H1 (cell line): ENCODE data around the gene PKIB. TPM values are rescaled to one million over a fixed set of nuclear protein-coding genes. Genes with fewer than 3 reads are reported as not detected.

Experiments used
- CTCF ChIA-PET: fragments of 300-600 bp; sonication (Branson Sonifier 250); formaldehyde crosslinking; loops from one replicate; lab custom pipeline; 2021; ENCODE audit not compliant: partially characterized antibody; lab: Charles Lee
- POLR2A ChIA-PET: fragments of 300-600 bp; sonication (Branson Sonifier 250); formaldehyde crosslinking; loops from one replicate; lab custom pipeline; 2021; ENCODE audit warnings: inconsistent platforms; ENCODE audit not compliant: partially characterized antibody; lab: Charles Lee
- DNase-seq, 2 experiments: peaks; one replicate each; pipeline versions ENCODE4 v3.0.0 to v3.0.0-alpha.2; 2010 to 2022; ENCODE audit warnings: low spot score in 2 of 2, low read depth in 1 of 2, mixed read lengths in 1 of 2
- FAIRE-seq: peaks from 2 replicates; lab custom pipeline; 2011; peaks lifted over from hg19 to GRCh38; lab: Jason Lieb, UNC
- H2AFZ ChIP-seq: 2 replicates; pipeline ENCODE4 v1.8.1; 2012; ENCODE audit warnings: low read length, inconsistent platforms
- H2AK5ac ChIP-seq: 2 replicates; pipeline ENCODE4 v1.6.1; 2013; ENCODE audit warnings: low read depth, low read length
- H2BK120ac ChIP-seq: replicated peaks from 2 replicates; pipeline ENCODE3; 2013; ENCODE audit warnings: low read depth, low read length, inconsistent platforms
- H2BK12ac ChIP-seq: 2 replicates; pipeline ENCODE4 v1.6.1; 2013; ENCODE audit warnings: low read depth, low read length
- H2BK15ac ChIP-seq: 2 replicates; pipeline ENCODE4 v1.6.1; 2013; ENCODE audit warnings: low read length
- H2BK20ac ChIP-seq: 2 replicates; pipeline ENCODE4 v1.6.1; 2013; ENCODE audit warnings: low read length
- H2BK5ac ChIP-seq: 2 replicates; pipeline ENCODE4 v1.6.1; 2013; ENCODE audit warnings: low read depth, low read length
- H3K14ac ChIP-seq: 2 replicates; pipeline ENCODE4 v1.6.1; 2013; ENCODE audit warnings: inconsistent platforms; ENCODE audit not compliant: insufficient read length
- H3K18ac ChIP-seq: 2 replicates; pipeline ENCODE4 v1.6.1; 2013; ENCODE audit warnings: low read length; ENCODE audit errors: extremely low read depth
- H3K23ac ChIP-seq: 2 replicates; pipeline ENCODE4 v1.6.1; 2013; ENCODE audit warnings: inconsistent platforms; ENCODE audit not compliant: insufficient read length
- H3K23me2 ChIP-seq: 2 replicates; pipeline ENCODE4 v1.6.1; 2013; ENCODE audit warnings: low read depth, low read length
- H3K27ac ChIP-seq: 2 replicates; pipeline ENCODE4 v1.6.1; 2011; ENCODE audit warnings: low read depth, low read length, inconsistent platforms
- H3K27me3 ChIP-seq, 4 experiments: replicated peaks in 1 of 4; 1 replicate in 1 of 4; 2 replicates in 3 of 4; pipeline versions ENCODE4 v1.6.1 to v1.8.1; 2011 to 2013; ENCODE audit warnings: low read length in 3 of 4, mild to moderate bottlenecking in 3 of 4, inconsistent platforms in 2 of 4, mixed read lengths in 2 of 4, moderate library complexity in 1 of 4; ENCODE audit not compliant: control insufficient read depth in 3 of 4, insufficient read depth in 3 of 4; ENCODE audit errors: extremely low read depth in 1 of 4
- H3K36me3 ChIP-seq, 4 experiments: 2 replicates each; pipeline versions ENCODE4 v1.6.1 to v1.8.1; 2011 to 2013; ENCODE audit warnings: mild to moderate bottlenecking in 4 of 4, low read length in 3 of 4, moderate library complexity in 2 of 4, control low read depth in 1 of 4, inconsistent platforms in 1 of 4; ENCODE audit not compliant: insufficient read depth in 4 of 4, control insufficient read depth in 2 of 4
- H3K4ac ChIP-seq: replicated peaks from 2 replicates; pipeline ENCODE3; 2013; ENCODE audit warnings: low read length, low read depth, mixed read lengths, inconsistent platforms; ENCODE audit not compliant: insufficient read length
- H3K4me1 ChIP-seq, 4 experiments: replicated peaks in 1 of 4; 1 replicate in 1 of 4; 2 replicates in 3 of 4; pipeline versions ENCODE4 v1.6.1 to v1.8.1; 2011 to 2013; ENCODE audit warnings: low read length in 3 of 4, inconsistent platforms in 2 of 4, mixed read lengths in 1 of 4; ENCODE audit not compliant: insufficient read depth in 4 of 4, control insufficient read depth in 3 of 4
- H3K4me2 ChIP-seq, 2 experiments: 2 replicates each; pipeline versions ENCODE4 v1.6.1 to v1.8.1; 2011 to 2013; ENCODE audit warnings: low read depth in 2 of 2, low read length in 2 of 2, control low read depth in 1 of 2, inconsistent platforms in 1 of 2, mild to moderate bottlenecking in 1 of 2; ENCODE audit not compliant: insufficient read depth in 1 of 2
- H3K4me3 ChIP-seq, 4 experiments: fragments of 200-600, 300-600 bp in 1 of 4; sonication (generic), shearing (Covaris generic), sonication (Bioruptor Twin) in 1 of 4; 2 replicates each; pipeline versions ENCODE4 v1.5.1 to v1.8.1; 2011 to 2016; ENCODE audit warnings: low read length in 4 of 4, low read depth in 3 of 4, control low read depth in 2 of 4, inconsistent platforms in 2 of 4, mild to moderate bottlenecking in 2 of 4, mixed read lengths in 1 of 4, moderate library complexity in 1 of 4; ENCODE audit not compliant: insufficient read depth in 2 of 4; ENCODE audit errors: extremely low read depth in 1 of 4
- H3K56ac ChIP-seq: replicated peaks from 2 replicates; pipeline ENCODE3; 2013; ENCODE audit warnings: low read depth, mild to moderate bottlenecking, mixed read lengths, low read length, inconsistent platforms; ENCODE audit not compliant: insufficient read length
- H3K79me1 ChIP-seq: 2 replicates; pipeline ENCODE4 v1.6.1; 2013; ENCODE audit warnings: low read depth, low read length, control low read depth
- H3K79me2 ChIP-seq, 2 experiments: 2 replicates each; pipeline versions ENCODE4 v1.6.1 to v1.8.1; 2012 to 2013; ENCODE audit warnings: low read length in 2 of 2, mild to moderate bottlenecking in 2 of 2, inconsistent platforms in 1 of 2; ENCODE audit not compliant: insufficient read depth in 2 of 2, control insufficient read depth in 1 of 2
- H3K9ac ChIP-seq, 4 experiments: replicated peaks in 1 of 4; 1 replicate in 1 of 4; 2 replicates in 3 of 4; pipeline versions ENCODE4 v1.6.1 to v1.8.1; 2011 to 2013; ENCODE audit warnings: low read depth in 3 of 4, low read length in 3 of 4, control low read depth in 2 of 4, mild to moderate bottlenecking in 2 of 4, moderate library complexity in 2 of 4, inconsistent platforms in 1 of 4; ENCODE audit errors: extremely low read depth in 1 of 4
- H3K9me3 ChIP-seq, 2 experiments: 2 replicates each; pipeline versions ENCODE4 v1.6.1 to v1.8.1; 2012 to 2013; ENCODE audit warnings: mild to moderate bottlenecking in 2 of 2, moderate library complexity in 2 of 2, control low read depth in 1 of 2, inconsistent platforms in 1 of 2, low read depth in 1 of 2, low read length in 1 of 2, mixed read lengths in 1 of 2; ENCODE audit not compliant: insufficient read depth in 2 of 2
- H4K20me1 ChIP-seq, 2 experiments: replicated peaks in 1 of 2; 2 replicates each; pipeline versions ENCODE3 to v1.8.1; 2011 to 2013; ENCODE audit warnings: inconsistent platforms in 2 of 2, low read length in 2 of 2, mild to moderate bottlenecking in 1 of 2; ENCODE audit not compliant: insufficient read depth in 2 of 2, control insufficient read depth in 1 of 2
- H4K5ac ChIP-seq: 2 replicates; pipeline ENCODE4 v1.6.1; 2013; ENCODE audit warnings: low read length, low read depth, mixed read lengths, inconsistent platforms; ENCODE audit not compliant: insufficient read length
- H4K8ac ChIP-seq: 2 replicates; pipeline ENCODE4 v1.8.0; 2013; ENCODE audit warnings: mild to moderate bottlenecking, moderate library complexity, low read length, inconsistent platforms; ENCODE audit not compliant: insufficient read depth; ENCODE audit errors: extremely low read depth
- H4K91ac ChIP-seq: replicated peaks from 2 replicates; pipeline ENCODE3; 2013; ENCODE audit warnings: low read length, mixed read lengths, inconsistent platforms; ENCODE audit not compliant: insufficient read length
- BRCA1 ChIP-seq: IDR thresholded peaks from 2 replicates; pipeline ENCODE4 v1.6.1; 2012; ENCODE audit warnings: low read depth, low read length, improper control_type of control experiment
- MAFK ChIP-seq: IDR thresholded peaks from 2 replicates; pipeline ENCODE4 v1.6.1; 2012; ENCODE audit warnings: low read depth, mild to moderate bottlenecking, improper control_type of control experiment, low read length
- RFX5 ChIP-seq: IDR thresholded peaks from 2 replicates; pipeline ENCODE4 v1.6.1; 2011; ENCODE audit warnings: low read depth, low read length, improper control_type of control experiment, borderline replicate concordance
- SAP30 ChIP-seq: fragments of 300-600 bp; sonication (generic); IDR thresholded peaks from 2 replicates; pipeline ENCODE4 v1.7.1; 2012; ENCODE audit warnings: low read length, moderate library complexity, mild to moderate bottlenecking, inconsistent platforms; ENCODE audit not compliant: insufficient read depth, insufficient replicate concordance
- WGBS, 2 experiments: shearing (Covaris generic) in 1 of 2; methylation state at CpG; one replicate each; pipeline versions ENCODE4 v1.1.6 to v1.1.7; 2013 to 2015; ENCODE audit warnings: low lambda C conversion rate in 2 of 2, mixed read lengths in 2 of 2, inconsistent platforms in 1 of 2, low coverage in 1 of 2, missing lambda C conversion rate in 1 of 2; ENCODE audit not compliant: insufficient replicate concordance in 2 of 2, insufficient coverage in 1 of 2, insufficient read length in 1 of 2; ENCODE audit errors: extremely low coverage in 1 of 2, missing lambda C conversion rate in 1 of 2; 5-methylcytosine and 5-hydroxymethylcytosine counted together
- polyA plus RNA-seq, 7 experiments: library from polyadenylated mRNA; depleted of rRNA in 3 of 7; stranded (reverse) in 5 of 7; unstranded in 2 of 7; fragments of >200 nt in 5 of 7; fragments of 200-250 nt in 2 of 7; gene quantifications; 1 replicate in 5 of 7; 2 replicates in 1 of 7; 4 replicates in 1 of 7; pipeline versions ENCODE4 v1.2.1 to v1.2.3, GENCODE V29; 2011 to 2013; ENCODE audit warnings: missing spikeins in 2 of 7, mixed read lengths in 2 of 7
- total RNA-seq: library from RNA; stranded (reverse); fragmentation: NEBNext Ultra II Directional; extraction: Animal tissue kit (Norgen Biotek cat#: 25700); gene quantifications from 2 replicates; pipeline ENCODE4 v1.2.1, GENCODE V29; 2021
- TF ChIP-seq, protein P1 (sequence below): IDR thresholded peaks from 2 replicates; pipeline ENCODE4 v1.6.1; 2011; ENCODE audit warnings: low read depth, mild to moderate bottlenecking, low read length; ENCODE audit not compliant: insufficient read depth

Gene PKIB
- total and polyA plus RNA-seq, 2 of the 8 experiments (the other 6 are each of a cell fraction or from before 2014, with no cell fraction given) = 13.5 to 73.3 TPM

DNA sequence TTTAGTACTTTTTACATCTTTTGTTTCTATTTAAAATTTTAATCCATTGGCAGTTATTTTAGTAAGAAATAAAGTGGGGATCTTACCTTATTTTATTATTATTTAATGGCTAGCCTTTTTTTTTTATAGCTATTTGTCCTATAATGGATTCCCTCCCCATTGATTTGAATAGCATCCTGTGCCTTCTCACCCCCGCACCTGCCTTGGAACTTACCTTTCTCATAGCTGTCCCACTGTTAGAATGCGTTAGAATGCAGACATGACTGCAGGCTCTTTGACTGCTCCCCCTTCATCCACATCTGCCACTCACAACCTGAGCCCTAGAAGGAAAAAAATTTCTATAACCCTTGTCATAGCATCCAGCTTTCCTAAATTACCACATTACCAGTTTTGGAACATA, 9.1 kb downstream of the PKIB start:
- Histone ChIP-seq H4K5ac (no peak overlapping the region), H4K8ac (no peak overlapping the region), H3K27ac (no peak overlapping the region), H2BK20ac (no peak overlapping the region), H3K9ac (no peak overlapping the region), H3K9me3 (no peaks in the 10 kb centered on the region), H3K56ac (no peak overlapping the region), H3K4me3 (no peak overlapping the region), H4K91ac (no peak overlapping the region), H2BK120ac (no peak overlapping the region), H4K20me1 (no peaks in the 10 kb centered on the region), H3K27me3 (no peaks in the 10 kb centered on the region), H3K23me2 (no peaks in the 10 kb centered on the region), H3K36me3 (no peaks in the 10 kb centered on the region), H2BK12ac (no peak overlapping the region), H3K18ac (no peak overlapping the region), H3K4me2 (no peak overlapping the region), H3K79me2 (no peaks in the 10 kb centered on the region), H3K14ac (no peak overlapping the region), H2AK5ac (no peak overlapping the region), H2BK5ac (no peak overlapping the region), H2BK15ac (no peak overlapping the region), H3K4me1 (no peaks in the 10 kb centered on the region), H3K23ac (no peak overlapping the region), H3K4ac (no peak overlapping the region), H2AFZ (no peak overlapping the region), H3K79me1 (no peaks in the 10 kb centered on the region)
- no peak for FAIRE-seq
- POLR2A ChIA-PET = no interaction called here
- no peak for DNase-seq
- CTCF ChIA-PET = interaction anchor here (2.5 kb wide), 1 partner anchor 9 kb away, joined by 9 read pairs; the partner anchor contains the start of gene PKIB
- 74% methylated on average over 2 of the region's 2 CpGs; no CpG with 5 or more reads in 1 of the 2 experiments for WGBS, 2 experiments
- TF ChIP-seq, protein P1, sequence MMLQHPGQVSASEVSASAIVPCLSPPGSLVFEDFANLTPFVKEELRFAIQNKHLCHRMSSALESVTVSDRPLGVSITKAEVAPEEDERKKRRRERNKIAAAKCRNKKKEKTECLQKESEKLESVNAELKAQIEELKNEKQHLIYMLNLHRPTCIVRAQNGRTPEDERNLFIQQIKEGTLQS = no peak
- TF ChIP-seq BRCA1 (no peak), MAFK (no peak), SAP30 (no peak), RFX5 (no peak)
